SJCRH30 (cell line): ENCODE data around the gene FAM78A. TPM values are rescaled to one million over a fixed set of nuclear protein-coding genes. Genes with fewer than 3 reads are reported as not detected.
"Not testable (repeated sequence)": the region's sequence is repeated elsewhere in the genome, so short reads cannot be mapped to it uniquely, and the experiment has no call there.

Experiments used
- DNase-seq, 2 experiments: peaks; one replicate each; pipeline ENCODE4 v3.0.0-alpha.2; 2015 to 2020
- H3K27ac ChIP-seq: fragments of 250-450 bp; sonication (Bioruptor Pico); 2 replicates; pipeline ENCODE4 v1.5.1; 2020; ENCODE audit warnings: mild to moderate bottlenecking, moderate library complexity
- H3K27me3 ChIP-seq: fragments of 250-450 bp; sonication (Bioruptor Pico); 2 replicates; pipeline ENCODE4 v1.5.1; 2020; ENCODE audit warnings: mild to moderate bottlenecking, moderate library complexity
- H3K36me3 ChIP-seq: fragments of 250-450 bp; sonication (Bioruptor Pico); 2 replicates; pipeline ENCODE4 v1.5.1; 2020; ENCODE audit warnings: mild to moderate bottlenecking, moderate library complexity
- H3K4me1 ChIP-seq: fragments of 250-450 bp; sonication (Bioruptor Pico); 2 replicates; pipeline ENCODE4 v1.5.1; 2020; ENCODE audit warnings: mild to moderate bottlenecking, moderate library complexity
- H3K4me3 ChIP-seq: fragments of 250-450 bp; sonication (Bioruptor Pico); 2 replicates; pipeline ENCODE4 v1.5.1; 2020; ENCODE audit warnings: mild to moderate bottlenecking, moderate library complexity
- H3K9me3 ChIP-seq: fragments of 250-450 bp; sonication (Bioruptor Pico); replicated peaks from 2 replicates; pipeline ENCODE4 v1.5.1; 2020; ENCODE audit warnings: mild to moderate bottlenecking, moderate library complexity
- total RNA-seq: library from RNA; depleted of rRNA; stranded (reverse); fragments of >200 nt; shearing (Covaris generic); gene quantifications from 2 replicates; pipeline ENCODE4 v1.2.3, GENCODE V29; 2014

Gene FAM78A
- total RNA-seq, 1 experiment from 2014 or later = 2.4 TPM

GRCh38 chr9:131270171-131271015 lies 5.9 kb downstream of the FAM78A start:
- peaks cover 8% of the 10 kb centered on the region; the same call in 1 of the 2 replicates for H3K4me1 ChIP-seq
- H3K36me3 ChIP-seq = no peaks in the 10 kb centered on the region
- H3K27me3 ChIP-seq = no peaks in the 10 kb centered on the region
- DNase-seq = no peak
- no peak overlapping the region for H3K27ac ChIP-seq
- H3K9me3 ChIP-seq = no peaks in the 10 kb centered on the region
- no peak overlapping the region for H3K4me3 ChIP-seq

GRCh38 chr9:131266266-131267229 lies 9.8 kb downstream of the FAM78A start:
- no peak overlapping the region for H3K4me3 ChIP-seq
- no peak for DNase-seq
- no peak overlapping the region for H3K27ac ChIP-seq
- H3K27me3 ChIP-seq = no peaks in the 10 kb centered on the region; the same call in 1 of the 2 replicates
- peaks cover 15% of the 10 kb centered on the region; the same call in 1 of the 2 replicates for H3K4me1 ChIP-seq
- no peaks in the 10 kb centered on the region for H3K36me3 ChIP-seq
- no peaks in the 10 kb centered on the region for H3K9me3 ChIP-seq

GRCh38 chr9:131264231-131264630 lies 12.1 kb downstream of the FAM78A start:
- no peak overlapping the region for H3K27ac ChIP-seq
- no peaks in the 10 kb centered on the region; the same call in 1 of the 2 replicates for H3K27me3 ChIP-seq
- H3K9me3 ChIP-seq = no peaks in the 10 kb centered on the region
- no peak for DNase-seq
- peaks cover 15% of the 10 kb centered on the region; the same call in 1 of the 2 replicates for H3K4me1 ChIP-seq
- H3K36me3 ChIP-seq = no peaks in the 10 kb centered on the region
- no peak overlapping the region for H3K4me3 ChIP-seq

GRCh38 chr9:131263701-131264100 lies 12.6 kb downstream of the FAM78A start:
- no peak overlapping the region for H3K27ac ChIP-seq
- DNase-seq = no peak
- H3K9me3 ChIP-seq = no peaks in the 10 kb centered on the region
- H3K36me3 ChIP-seq = no peaks in the 10 kb centered on the region
- H3K4me1 ChIP-seq = peaks cover 15% of the 10 kb centered on the region; the same call in 1 of the 2 replicates
- no peak overlapping the region for H3K4me3 ChIP-seq
- no peaks in the 10 kb centered on the region; the same call in 1 of the 2 replicates for H3K27me3 ChIP-seq

GRCh38 chr9:131263033-131263343 lies 13.3 kb downstream of the FAM78A start:
- H3K4me3 ChIP-seq, DNase-seq, H3K27ac ChIP-seq, H3K27me3 ChIP-seq, H3K36me3 ChIP-seq, H3K9me3 ChIP-seq: not testable (repeated sequence)
- peaks cover 15% of the 10 kb centered on the region; the same call in 1 of the 2 replicates for H3K4me1 ChIP-seq

GRCh38 chr9:131262327-131263032 lies 13.8 kb downstream of the FAM78A start:
- no peak for DNase-seq
- Histone ChIP-seq H3K4me3 (no peak overlapping the region), H3K27ac (no peak overlapping the region), H3K27me3 (no peaks in the 10 kb centered on the region; the same call in 1 of the 2 replicates), H3K36me3 (no peaks in the 10 kb centered on the region), H3K9me3 (no peaks in the 10 kb centered on the region), H3K4me1 (peaks cover 15% of the 10 kb centered on the region; the same call in 1 of the 2 replicates)

GRCh38 chr9:131260751-131261452 lies 15.4 kb downstream of the FAM78A start:
- Histone ChIP-seq H3K27me3 (no peaks in the 10 kb centered on the region; the same call in 1 of the 2 replicates), H3K4me1 (peaks cover 22% of the 10 kb centered on the region), H3K27ac (no peak overlapping the region), H3K9me3 (no peaks in the 10 kb centered on the region), H3K4me3 (no peak overlapping the region), H3K36me3 (no peaks in the 10 kb centered on the region)
- no peak for DNase-seq

GRCh38 chr9:131259916-131260597 lies 16.3 kb downstream of the FAM78A start:
- Histone ChIP-seq H3K36me3 (no peaks in the 10 kb centered on the region), H3K27ac (no peak overlapping the region), H3K4me3 (no peak overlapping the region), H3K4me1 (peaks cover 20% of the 10 kb centered on the region), H3K9me3 (no peaks in the 10 kb centered on the region), H3K27me3 (no peaks in the 10 kb centered on the region; the same call in 1 of the 2 replicates)
- no peak for DNase-seq

- Histone ChIP-seq H3K36me3 (no peaks in the 10 kb centered on the region), H3K27ac (no peak overlapping the region), H3K4me3 (no peak overlapping the region), H3K27me3 (no peaks in the 10 kb centered on the region), H3K9me3 (no peaks in the 10 kb centered on the region), H3K4me1 (peaks cover 18% of the 10 kb centered on the region)
- DNase-seq = no peak
Observed at GRCh38 chr9:131259432-131259898, 16.8 kb downstream of the FAM78A start.

GRCh38 chr9:131258698-131259431 lies 17.4 kb downstream of the FAM78A start:
- Histone ChIP-seq H3K27me3 (no peaks in the 10 kb centered on the region), H3K36me3 (no peaks in the 10 kb centered on the region), H3K9me3 (no peaks in the 10 kb centered on the region), H3K4me1 (peaks cover 21% of the 10 kb centered on the region), H3K27ac (no peak overlapping the region), H3K4me3 (no peak overlapping the region)
- no peak for DNase-seq

- no peaks in the 10 kb centered on the region for H3K36me3 ChIP-seq
- no peak for DNase-seq
- no peaks in the 10 kb centered on the region for H3K27me3 ChIP-seq
- H3K9me3 ChIP-seq = no peaks in the 10 kb centered on the region
- peaks cover 21% of the 10 kb centered on the region for H3K4me1 ChIP-seq
- H3K27ac ChIP-seq = no peak overlapping the region
- H3K4me3 ChIP-seq = no peak overlapping the region
Observed at GRCh38 chr9:131258186-131258585, 18.1 kb downstream of the FAM78A start.

- Histone ChIP-seq H3K36me3 (no peaks in the 10 kb centered on the region), H3K4me1 (peaks cover 21% of the 10 kb centered on the region), H3K4me3 (no peak overlapping the region), H3K27me3 (no peaks in the 10 kb centered on the region), H3K9me3 (no peaks in the 10 kb centered on the region), H3K27ac (no peak overlapping the region)
- no peak for DNase-seq
Observed at GRCh38 chr9:131257266-131258025, 18.9 kb downstream of the FAM78A start.
